GM21723 (cell line): Measurements from ENCODE around the gene CDH12.
"Not testable (repeated sequence)": the region's sequence is repeated elsewhere in the genome, so short reads cannot be mapped to it uniquely, and the experiment has no call there.

ENCODE experiments used
- ATAC-seq: cut with Tn5 transposase; IDR thresholded peaks from one replicate; pipeline ENCODE4 v1.9.1; 2021; ENCODE audit warnings: mild to moderate bottlenecking, moderate library complexity; ENCODE audit not compliant: unreplicated experiment

The CDH12 gene

GRCh38 chr5:22169226-22169625 is 683.9 kb downstream of the CDH12 start:
- ATAC-seq: not testable (repeated sequence)

- ATAC-seq: not testable (repeated sequence)
Measured at GRCh38 chr5:22168704-22169103, 684.4 kb downstream of the CDH12 start.

GRCh38 chr5:22165931-22166330 is 687.2 kb downstream of the CDH12 start:
- not testable (repeated sequence) for ATAC-seq

GRCh38 chr5:22164910-22165748 is 688.0 kb downstream of the CDH12 start:
- not testable (repeated sequence) for ATAC-seq

- not testable (repeated sequence) for ATAC-seq
Measured at GRCh38 chr5:22156953-22157352, 696.2 kb downstream of the CDH12 start.

GRCh38 chr5:22154779-22155178 is 698.4 kb downstream of the CDH12 start:
- ATAC-seq: not testable (repeated sequence)

DNA sequence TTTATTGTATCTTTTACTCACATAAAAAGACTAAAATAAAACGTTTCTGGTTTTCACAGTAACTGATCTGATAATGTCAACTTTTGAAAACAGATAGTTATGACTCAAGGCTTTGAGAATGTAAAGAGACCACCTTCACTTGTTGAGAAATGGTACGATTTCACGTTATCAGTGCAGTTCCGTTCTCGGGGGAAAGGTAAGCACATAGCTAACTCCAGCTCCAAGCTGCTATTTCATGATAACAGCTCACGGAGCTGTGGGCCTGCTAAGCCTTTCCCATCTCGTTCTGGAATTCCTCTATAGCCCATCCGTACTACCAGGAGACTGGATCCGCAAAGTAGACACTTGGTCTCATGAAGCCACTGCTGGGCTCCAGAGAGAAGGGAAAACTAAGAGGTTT is 701.3 kb downstream of the CDH12 start:
- not testable (repeated sequence) for ATAC-seq

DNA sequence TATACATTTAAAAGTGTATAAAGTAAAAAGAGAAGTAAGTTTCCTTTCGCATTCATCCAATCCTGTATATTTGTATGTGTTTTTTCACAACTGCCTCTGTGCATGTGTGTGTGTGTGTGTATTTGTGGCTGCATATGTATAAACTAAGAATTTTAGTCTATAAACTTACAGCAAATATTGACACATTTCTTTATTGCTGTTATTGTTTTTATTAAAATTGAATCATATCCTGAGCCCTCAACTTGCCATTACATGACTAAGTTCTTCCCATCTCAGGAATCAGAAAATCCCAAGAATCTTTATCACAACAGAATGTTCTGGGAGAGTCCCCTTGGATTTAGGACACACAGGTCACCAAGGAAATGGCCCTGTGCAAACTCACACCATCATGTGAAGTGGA is 712.7 kb downstream of the CDH12 start:
- not testable (repeated sequence) for ATAC-seq

DNA sequence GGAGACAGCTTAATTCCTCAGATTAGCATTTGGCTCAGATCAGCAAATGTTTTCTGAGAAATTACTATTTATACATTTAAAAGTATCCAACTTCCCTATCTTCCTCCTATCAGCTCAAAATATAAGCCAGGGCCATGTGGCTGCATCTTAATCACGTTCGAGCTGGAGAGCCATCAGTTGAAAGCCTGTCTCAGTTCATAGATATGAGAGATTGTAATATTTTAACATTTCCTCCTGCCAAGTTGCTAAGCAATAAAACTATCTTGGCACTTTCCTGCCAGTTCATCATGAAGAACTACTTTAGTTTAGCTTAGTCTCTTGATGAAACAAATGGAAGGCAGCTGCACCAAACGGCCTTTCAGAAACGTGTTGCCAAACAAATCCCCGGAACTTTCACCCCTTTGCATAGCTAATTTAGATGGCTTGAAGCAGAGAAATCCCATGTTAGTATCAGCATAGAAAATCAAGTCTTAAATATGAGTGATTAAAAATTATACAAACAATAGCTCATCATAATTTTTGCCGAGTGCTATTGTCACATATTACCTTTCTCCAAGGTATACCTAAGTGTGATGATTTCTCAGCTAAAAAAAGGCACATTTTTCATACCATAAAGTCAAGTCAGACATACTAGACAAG is 713.4 kb downstream of the CDH12 start:
- ATAC-seq: not testable (repeated sequence)

DNA sequence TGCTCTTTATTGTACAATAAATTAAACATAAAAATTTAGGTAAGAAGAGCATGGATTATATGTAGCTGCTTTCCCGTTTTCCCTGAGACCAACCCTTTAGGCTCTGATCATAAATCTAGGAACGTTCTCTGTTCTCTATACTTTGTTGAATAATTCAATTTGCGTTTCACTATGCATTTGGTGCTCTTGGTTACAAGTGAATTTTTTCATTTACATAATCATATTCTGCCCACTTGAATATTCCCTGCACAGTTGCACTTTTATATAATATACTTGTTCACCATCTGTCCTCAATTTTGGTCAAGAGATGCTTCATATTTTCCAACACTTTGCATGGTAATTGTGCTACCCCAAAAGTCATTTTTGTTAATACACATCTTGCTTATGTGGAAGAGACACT is 741.8 kb downstream of the CDH12 start:
- no peak for ATAC-seq

DNA sequence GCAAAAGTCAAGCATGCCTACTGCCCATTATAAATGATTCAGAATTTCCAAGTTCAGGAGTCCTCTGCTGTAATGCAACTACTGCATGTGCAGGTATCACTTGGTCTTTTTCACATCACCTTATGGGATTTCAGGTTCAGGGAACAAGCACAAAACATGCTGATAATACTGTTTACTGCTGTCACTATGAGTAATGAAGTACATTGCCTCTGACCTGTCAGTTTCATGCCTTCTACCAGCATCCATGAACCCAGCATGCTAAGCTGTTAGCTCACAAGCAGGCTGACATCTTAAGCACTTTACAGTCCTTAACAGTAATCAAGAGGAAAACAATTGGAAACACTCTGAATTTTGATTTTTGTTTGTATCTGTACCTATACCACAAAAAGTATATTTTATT is 743.8 kb downstream of the CDH12 start:
- no peak for ATAC-seq

DNA sequence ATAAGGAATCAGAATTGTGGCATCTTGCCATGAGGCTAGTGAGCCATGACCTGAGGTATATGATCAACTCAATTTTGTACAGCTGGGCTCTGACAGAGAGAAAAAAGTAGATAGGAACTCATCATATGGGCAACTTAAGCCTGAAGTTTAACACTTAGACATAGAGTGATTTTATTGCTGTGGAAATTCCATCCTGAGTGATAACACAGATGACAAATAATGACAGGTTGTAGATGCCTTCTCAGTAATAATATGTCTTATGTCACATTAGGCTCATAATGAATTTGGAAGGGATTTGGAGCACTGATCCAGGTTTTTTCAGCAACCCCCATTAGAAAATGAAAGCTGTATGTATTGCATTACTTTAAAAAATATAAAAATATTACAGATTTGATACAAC is 744.6 kb downstream of the CDH12 start:
- ATAC-seq: no peak

DNA sequence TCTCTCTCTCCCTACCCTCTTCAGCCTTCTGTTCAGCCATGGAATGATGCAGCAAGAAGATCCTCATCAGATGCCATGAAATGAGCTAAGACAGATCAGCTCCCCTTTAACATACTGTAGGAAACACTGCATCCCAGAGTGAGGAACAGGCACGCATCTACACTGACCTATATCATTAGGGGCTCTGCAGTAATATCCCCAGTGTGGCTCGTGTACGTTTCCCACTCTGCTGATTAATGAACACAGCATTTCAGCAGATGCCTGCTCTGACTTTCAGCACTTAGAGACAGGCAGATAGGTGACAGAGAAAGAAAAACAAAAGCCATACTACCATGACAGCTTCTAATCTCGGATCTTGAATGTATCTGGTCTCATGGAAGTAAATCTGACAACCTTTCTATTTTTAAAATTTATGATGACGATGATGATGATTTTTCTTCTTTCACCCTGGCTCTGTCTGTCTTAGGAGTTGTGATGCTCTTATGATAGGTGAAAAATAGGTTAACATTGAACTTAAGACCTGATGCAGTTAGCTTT is 750.3 kb downstream of the CDH12 start:
- ATAC-seq: no peak

DNA sequence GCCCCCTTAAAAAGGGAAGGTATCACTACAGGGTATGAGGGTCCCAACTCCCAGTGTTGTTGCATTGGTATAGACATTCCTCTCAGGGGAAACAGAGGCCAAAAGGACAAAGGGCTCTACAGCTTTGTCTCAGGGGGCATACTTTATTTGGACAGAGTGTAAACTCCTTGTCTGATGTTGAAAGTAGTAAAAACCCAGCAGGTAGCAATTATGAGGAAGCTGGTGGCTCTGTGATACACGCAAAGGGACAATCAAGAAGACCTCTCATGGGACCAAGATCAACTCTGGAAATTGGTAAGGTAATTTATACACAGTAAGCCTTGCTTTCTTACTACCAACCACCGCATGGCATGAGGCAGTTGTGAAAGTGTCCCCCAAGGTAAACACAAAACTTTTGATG is 764.6 kb downstream of the CDH12 start:
- no peak for ATAC-seq

DNA sequence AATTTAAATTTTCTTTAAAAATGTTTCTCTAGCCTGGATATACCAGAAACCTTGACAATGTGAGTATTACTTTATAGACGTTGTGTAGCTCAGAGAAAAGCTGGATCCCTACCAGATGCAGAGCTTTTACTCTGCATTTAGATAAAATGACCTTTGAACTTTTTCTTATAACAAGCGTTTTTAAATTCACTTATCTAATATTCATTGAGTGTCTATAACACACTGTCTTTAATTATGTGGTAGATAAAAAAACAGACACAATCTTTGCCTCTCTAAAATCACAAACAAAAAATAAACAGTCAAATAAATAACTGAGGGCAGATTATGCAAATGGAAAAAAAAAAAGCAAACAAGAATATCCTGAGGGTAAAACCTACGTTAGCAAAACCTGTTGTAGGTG is 773.6 kb downstream of the CDH12 start:
- ATAC-seq: no peak

DNA sequence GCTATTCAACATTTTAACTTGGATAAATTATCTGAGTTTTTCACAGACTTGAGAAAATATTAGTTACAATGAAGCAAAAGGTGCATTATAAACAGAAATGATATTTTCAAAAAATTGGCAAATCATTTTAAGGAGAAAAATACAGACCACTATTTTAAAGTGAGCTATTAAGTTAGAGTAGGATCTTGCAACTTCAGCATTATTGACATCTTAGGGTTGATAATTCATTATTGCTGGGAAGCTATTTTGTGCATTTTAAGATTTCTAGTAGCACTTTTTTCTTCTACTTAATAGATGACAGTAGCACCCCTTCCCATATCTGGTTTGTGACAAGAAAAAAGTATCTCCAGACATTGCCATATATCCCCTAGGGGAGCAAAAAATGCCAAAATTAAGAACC is 774.1 kb downstream of the CDH12 start:
- no peak for ATAC-seq

DNA sequence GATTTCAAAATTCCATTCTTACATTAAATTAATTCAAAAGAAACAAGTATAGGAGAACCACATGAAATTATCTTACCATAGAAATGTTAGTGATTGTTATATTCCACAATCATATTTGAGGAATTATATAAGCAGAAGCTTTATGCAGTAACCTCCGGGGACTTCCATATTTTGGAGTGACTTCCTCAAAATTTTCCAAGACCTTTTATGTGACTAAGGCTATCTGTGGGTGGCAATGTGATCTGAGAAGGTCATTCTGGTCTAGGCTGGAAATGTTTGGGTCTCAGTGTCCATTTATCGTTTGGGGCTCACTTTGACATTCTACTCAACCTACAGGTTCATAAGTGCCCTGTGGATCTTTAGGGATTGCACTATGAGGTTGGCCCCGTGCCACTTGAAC is 776.6 kb downstream of the CDH12 start:
- no peak for ATAC-seq

- ATAC-seq: no peak
Measured at GRCh38 chr5:22070186-22070728, 782.9 kb downstream of the CDH12 start.

GRCh38 chr5:22063717-22064116 is 789.4 kb downstream of the CDH12 start:
- no peak for ATAC-seq

GRCh38 chr5:22058620-22059019 is 794.5 kb downstream of the CDH12 start:
- no peak for ATAC-seq

DNA sequence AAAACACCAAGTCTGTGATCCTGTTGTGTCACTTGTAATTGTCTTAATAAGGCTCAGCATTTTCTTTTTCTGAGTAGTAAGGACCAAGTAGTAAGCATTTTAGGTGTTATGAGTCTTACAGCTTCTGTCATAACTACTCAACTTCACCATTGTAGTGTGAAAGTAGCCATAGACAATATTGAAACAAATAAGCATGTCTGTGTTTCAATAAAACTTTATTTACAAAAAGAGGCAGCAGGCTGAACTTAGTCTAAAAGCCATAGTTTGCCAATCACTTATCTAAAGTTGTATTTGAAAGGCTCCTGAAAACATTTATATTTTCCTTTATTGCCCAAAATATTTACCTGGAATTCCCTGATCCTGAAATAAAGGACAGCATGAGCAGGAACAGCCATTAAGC is 796.1 kb downstream of the CDH12 start:
- ATAC-seq: no peak

- no peak for ATAC-seq
Measured at GRCh38 chr5:22056601-22057000, 796.5 kb downstream of the CDH12 start.
